Measurements from ENCODE around the gene DDX54. TPM values are rescaled to one million over a fixed set of nuclear protein-coding genes. Genes with fewer than 3 reads are reported as not detected.
"Not testable (repeated sequence)": the region's sequence is repeated elsewhere in the genome, so short reads cannot be mapped to it uniquely, and the experiment has no call there.

The DDX54 gene
- total RNA-seq, 1 experiment from 2014 or later = 24.4 TPM

- peak; percentile 49 for DNase-seq (ENCODE audit: low spot score)
These were observed 42.9 kb downstream of the DDX54 start for GRCh38 chr12:113142173-113142885.

GRCh38 chr12:113141716-113142115 is 43.6 kb downstream of the DDX54 start:
- not testable (repeated sequence) for DNase-seq (ENCODE audit: low spot score)

- DNase-seq (ENCODE audit: low spot score) = no peak
These were observed 44.6 kb downstream of the DDX54 start for GRCh38 chr12:113140706-113141105.

- DNase-seq (ENCODE audit: low spot score) = no peak
These were observed 46.5 kb downstream of the DDX54 start for GRCh38 chr12:113138826-113139225.

GRCh38 chr12:113137861-113138783 is 47.2 kb downstream of the DDX54 start:
- DNase-seq (ENCODE audit: low spot score) = no peak

GRCh38 chr12:113136990-113137511 is 48.2 kb downstream of the DDX54 start:
- no peak for DNase-seq (ENCODE audit: low spot score)

- DNase-seq (ENCODE audit: low spot score) = no peak
These were observed 48.9 kb downstream of the DDX54 start for GRCh38 chr12:113136128-113136989.

- no peak for DNase-seq (ENCODE audit: low spot score)
These were observed 49.8 kb downstream of the DDX54 start, which contains the start of gene RASAL1 for GRCh38 chr12:113135178-113136127. TSS of gene RASAL1 (minus strand) at chr12:113135761. CDS start at chr12:113135462, 299 bp downstream.

- no peak for DNase-seq (ENCODE audit: low spot score)
These were observed 50.7 kb downstream of the DDX54 start for GRCh38 chr12:113134521-113134951.

- no peak for DNase-seq (ENCODE audit: low spot score)
These were observed 51.2 kb downstream of the DDX54 start for GRCh38 chr12:113134071-113134470.

- no peak for DNase-seq (ENCODE audit: low spot score)
These were observed 51.6 kb downstream of the DDX54 start for GRCh38 chr12:113133666-113134065.

- no peak for DNase-seq (ENCODE audit: low spot score)
These were observed 52.2 kb downstream of the DDX54 start for GRCh38 chr12:113133036-113133435.

GRCh38 chr12:113131556-113131955 is 53.7 kb downstream of the DDX54 start:
- no peak for DNase-seq (ENCODE audit: low spot score)

GRCh38 chr12:113130457-113131135 is 54.7 kb downstream of the DDX54 start:
- DNase-seq (ENCODE audit: low spot score) = peak; percentile 70

- DNase-seq (ENCODE audit: low spot score) = no peak
These were observed 55.4 kb downstream of the DDX54 start for GRCh38 chr12:113129664-113130456.

GRCh38 chr12:113128802-113129663 is 56.2 kb downstream of the DDX54 start:
- no peak for DNase-seq (ENCODE audit: low spot score)

GRCh38 chr12:113127791-113128199 is 57.5 kb downstream of the DDX54 start:
- DNase-seq (ENCODE audit: low spot score) = no peak
